Measurements from ENCODE around the gene REP15. TPM values are rescaled to one million over a fixed set of nuclear protein-coding genes. Genes with fewer than 3 reads are reported as not detected.

The REP15 gene
- total RNA-seq, 1 donor from 2014 or later = not detected

DNA sequence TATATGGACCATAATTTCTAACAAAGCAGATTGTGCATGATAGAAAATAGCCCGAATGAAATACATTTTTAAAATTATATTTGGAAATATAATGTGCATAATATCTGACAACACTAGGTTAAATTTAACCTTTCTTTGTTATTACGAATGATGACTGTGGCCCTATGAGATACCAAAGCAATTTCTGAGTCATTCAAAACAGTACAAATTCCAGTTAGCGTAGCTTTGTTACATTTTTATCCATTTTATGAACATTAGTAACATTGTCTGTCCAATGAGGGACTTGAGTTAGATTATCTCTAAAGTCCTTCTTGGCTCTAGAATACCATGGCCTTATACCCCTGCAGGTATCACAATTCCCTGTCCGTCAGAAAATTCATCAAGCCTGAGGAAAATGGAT lies 39.0 kb upstream of the REP15 start:
- Histone ChIP-seq H3K4me3 (no peak overlapping the region), H3K9me3 (no peaks in the 10 kb centered on the region), H3K4me1 (no peaks in the 10 kb centered on the region), H3K36me3 (peaks cover 0 to 36% of the 10 kb centered on the region in 2 donors), H3K27me3 (no peaks in the 10 kb centered on the region), H3K27ac (no peak overlapping the region)
- no peak for DNase-seq (ENCODE audit: extremely low spot score in 2 of 2)
- TF ChIP-seq POLR2A (IDR thresholded peaks at IDR 0.05) (no peak), POLR2AphosphoS5 (IDR thresholded peaks at IDR 0.05; ENCODE audit: insufficient read depth in 1 of 2, low read depth in 1 of 2) (no peak)
- TF ChIP-seq, protein P1, sequence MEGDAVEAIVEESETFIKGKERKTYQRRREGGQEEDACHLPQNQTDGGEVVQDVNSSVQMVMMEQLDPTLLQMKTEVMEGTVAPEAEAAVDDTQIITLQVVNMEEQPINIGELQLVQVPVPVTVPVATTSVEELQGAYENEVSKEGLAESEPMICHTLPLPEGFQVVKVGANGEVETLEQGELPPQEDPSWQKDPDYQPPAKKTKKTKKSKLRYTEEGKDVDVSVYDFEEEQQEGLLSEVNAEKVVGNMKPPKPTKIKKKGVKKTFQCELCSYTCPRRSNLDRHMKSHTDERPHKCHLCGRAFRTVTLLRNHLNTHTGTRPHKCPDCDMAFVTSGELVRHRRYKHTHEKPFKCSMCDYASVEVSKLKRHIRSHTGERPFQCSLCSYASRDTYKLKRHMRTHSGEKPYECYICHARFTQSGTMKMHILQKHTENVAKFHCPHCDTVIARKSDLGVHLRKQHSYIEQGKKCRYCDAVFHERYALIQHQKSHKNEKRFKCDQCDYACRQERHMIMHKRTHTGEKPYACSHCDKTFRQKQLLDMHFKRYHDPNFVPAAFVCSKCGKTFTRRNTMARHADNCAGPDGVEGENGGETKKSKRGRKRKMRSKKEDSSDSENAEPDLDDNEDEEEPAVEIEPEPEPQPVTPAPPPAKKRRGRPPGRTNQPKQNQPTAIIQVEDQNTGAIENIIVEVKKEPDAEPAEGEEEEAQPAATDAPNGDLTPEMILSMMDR (IDR thresholded peaks at IDR 0.05) = no peak
- intact Hi-C loops (cut with DNase I) = no loop called here

DNA sequence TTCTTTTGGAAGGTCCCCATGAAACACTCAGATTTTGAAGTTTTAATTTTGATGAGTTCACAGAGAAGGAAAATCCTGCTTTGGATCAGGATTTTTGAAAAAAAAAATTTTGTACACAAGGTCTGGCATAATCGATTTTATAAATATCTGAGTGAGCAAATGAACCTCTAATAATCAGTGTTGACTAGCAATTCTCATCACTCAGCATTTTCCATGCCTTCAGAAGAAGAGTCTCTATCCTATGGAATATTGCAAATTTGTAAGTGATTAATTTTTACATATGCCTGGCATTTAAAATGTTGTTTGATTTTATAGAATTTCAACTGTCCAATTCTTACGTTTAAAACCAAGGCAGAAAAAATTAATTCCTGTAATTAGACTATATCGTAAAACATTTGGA lies 30.5 kb upstream of the REP15 start:
- Histone ChIP-seq H3K27me3 (no peaks in the 10 kb centered on the region), H3K4me1 (no peaks in the 10 kb centered on the region), H3K36me3 (peaks cover 0 to 48% of the 10 kb centered on the region in 2 donors), H3K27ac (no peak overlapping the region), H3K4me3 (no peak overlapping the region), H3K9me3 (no peaks in the 10 kb centered on the region)
- TF ChIP-seq POLR2AphosphoS5 (IDR thresholded peaks at IDR 0.05; ENCODE audit: insufficient read depth in 1 of 2, low read depth in 1 of 2) (no peak), POLR2A (IDR thresholded peaks at IDR 0.05) (no peak)
- TF ChIP-seq, protein P1 (IDR thresholded peaks at IDR 0.05) = no peak
- DNase-seq (ENCODE audit: extremely low spot score in 2 of 2) = no peak
- intact Hi-C loops (cut with DNase I) = no loop called here

DNA sequence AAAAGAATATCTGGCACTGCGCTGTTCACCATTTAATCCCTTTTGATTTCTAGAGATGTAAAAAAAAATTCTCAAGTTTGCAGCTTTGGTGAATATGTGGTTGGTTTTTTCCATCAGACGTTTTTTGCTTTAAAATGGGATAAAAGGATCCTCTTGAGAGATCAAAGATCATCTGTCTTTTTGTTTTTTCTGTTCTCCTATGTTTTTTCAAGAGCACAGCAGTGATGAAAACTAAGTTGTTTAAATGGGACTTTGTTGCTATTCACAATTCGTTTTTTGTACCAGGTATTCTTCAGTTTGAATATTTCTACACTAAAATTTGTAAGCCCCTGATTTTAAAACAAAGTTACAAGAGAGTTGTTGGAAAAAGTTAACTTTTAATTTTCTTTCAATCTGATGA lies 29.7 kb upstream of the REP15 start:
- no peak for TF ChIP-seq POLR2A (IDR thresholded peaks at IDR 0.05)
- TF ChIP-seq, protein P1 (IDR thresholded peaks at IDR 0.05) = no peak
- no peak for TF ChIP-seq POLR2AphosphoS5 (IDR thresholded peaks at IDR 0.05; ENCODE audit: insufficient read depth in 1 of 2, low read depth in 1 of 2)
- intact Hi-C loops (cut with DNase I) = no loop called here
- H3K27me3 ChIP-seq = no peaks in the 10 kb centered on the region
- DNase-seq (ENCODE audit: extremely low spot score in 2 of 2) = no peak
- H3K36me3 ChIP-seq = peaks cover 0 to 44% of the 10 kb centered on the region in 2 donors
- H3K4me3 ChIP-seq = no peak overlapping the region
- no peaks in the 10 kb centered on the region for H3K9me3 ChIP-seq
- H3K4me1 ChIP-seq = no peaks in the 10 kb centered on the region
- H3K27ac ChIP-seq = no peak overlapping the region

DNA sequence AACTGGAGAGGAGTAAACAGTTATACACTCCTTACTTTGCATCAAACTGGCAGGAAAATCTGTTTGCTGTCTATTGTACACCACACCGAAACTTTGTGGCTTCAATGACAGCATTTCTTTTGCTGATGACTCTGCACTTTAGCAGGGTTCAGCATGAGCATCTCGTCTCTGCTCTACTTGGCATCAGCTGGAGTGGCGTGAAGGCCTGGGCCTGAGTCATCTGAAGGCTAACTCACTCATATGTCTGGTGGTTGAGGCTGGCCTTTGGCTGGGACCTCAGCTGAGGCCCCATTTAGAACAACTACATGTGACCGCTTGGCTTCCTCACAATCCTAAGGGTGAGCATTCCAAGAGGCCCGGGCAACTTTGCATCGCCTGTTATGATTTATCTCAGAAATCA lies 28.7 kb upstream of the REP15 start:
- H3K4me1 ChIP-seq = no peaks in the 10 kb centered on the region
- no peaks in the 10 kb centered on the region for H3K9me3 ChIP-seq
- H3K27me3 ChIP-seq = no peaks in the 10 kb centered on the region
- H3K4me3 ChIP-seq = no peak overlapping the region
- TF ChIP-seq, protein P1 (IDR thresholded peaks at IDR 0.05) = no peak
- TF ChIP-seq POLR2AphosphoS5 (IDR thresholded peaks at IDR 0.05; ENCODE audit: insufficient read depth in 1 of 2, low read depth in 1 of 2) (no peak), POLR2A (IDR thresholded peaks at IDR 0.05) (no peak)
- no peak for DNase-seq (ENCODE audit: extremely low spot score in 2 of 2)
- intact Hi-C loops (cut with DNase I) = no loop called here
- no peak overlapping the region for H3K27ac ChIP-seq
- H3K36me3 ChIP-seq = peaks cover 0 to 46% of the 10 kb centered on the region in 2 donors

DNA sequence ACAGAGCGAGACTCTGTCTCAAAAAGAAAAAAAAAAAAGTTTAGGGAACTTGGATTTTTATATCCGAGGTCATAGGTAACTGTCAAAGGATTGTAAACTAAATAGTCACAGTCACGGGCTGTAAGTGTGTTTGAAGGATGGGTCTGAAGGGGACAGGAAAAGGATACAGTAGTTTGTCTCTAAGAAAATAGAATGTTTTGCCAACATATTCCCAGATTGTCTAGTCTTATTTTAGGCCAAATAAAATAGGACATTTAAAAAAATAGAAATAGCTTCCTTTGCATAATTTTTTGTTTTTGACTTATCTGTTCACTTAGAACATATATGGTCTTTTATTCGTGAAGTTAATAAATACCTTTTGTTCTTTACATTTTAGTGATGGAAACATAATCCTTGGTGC lies 24.2 kb upstream of the REP15 start:
- Histone ChIP-seq H3K4me1 (no peaks in the 10 kb centered on the region), H3K4me3 (no peak overlapping the region), H3K36me3 (peaks cover 0 to 28% of the 10 kb centered on the region in 2 donors), H3K9me3 (no peaks in the 10 kb centered on the region), H3K27ac (no peak overlapping the region), H3K27me3 (no peaks in the 10 kb centered on the region)
- TF ChIP-seq, protein P1 (IDR thresholded peaks at IDR 0.05) = no peak
- TF ChIP-seq POLR2A (IDR thresholded peaks at IDR 0.05) (no peak), POLR2AphosphoS5 (IDR thresholded peaks at IDR 0.05; ENCODE audit: insufficient read depth in 1 of 2, low read depth in 1 of 2) (no peak)
- no peak for DNase-seq (ENCODE audit: extremely low spot score in 2 of 2)
- intact Hi-C loops (cut with DNase I) = no loop called here

Data from vagina (tissue), 2 donors.